ENCODE data around the gene GAA.

Gene GAA

GRCh38 chr17:80100035-80100323, 1.4 kb upstream of the GAA start:
- no peak for TF ChIP-seq CTCF (IDR thresholded peaks at IDR 0.05; ENCODE audit: low read depth, low read length)

DNA sequence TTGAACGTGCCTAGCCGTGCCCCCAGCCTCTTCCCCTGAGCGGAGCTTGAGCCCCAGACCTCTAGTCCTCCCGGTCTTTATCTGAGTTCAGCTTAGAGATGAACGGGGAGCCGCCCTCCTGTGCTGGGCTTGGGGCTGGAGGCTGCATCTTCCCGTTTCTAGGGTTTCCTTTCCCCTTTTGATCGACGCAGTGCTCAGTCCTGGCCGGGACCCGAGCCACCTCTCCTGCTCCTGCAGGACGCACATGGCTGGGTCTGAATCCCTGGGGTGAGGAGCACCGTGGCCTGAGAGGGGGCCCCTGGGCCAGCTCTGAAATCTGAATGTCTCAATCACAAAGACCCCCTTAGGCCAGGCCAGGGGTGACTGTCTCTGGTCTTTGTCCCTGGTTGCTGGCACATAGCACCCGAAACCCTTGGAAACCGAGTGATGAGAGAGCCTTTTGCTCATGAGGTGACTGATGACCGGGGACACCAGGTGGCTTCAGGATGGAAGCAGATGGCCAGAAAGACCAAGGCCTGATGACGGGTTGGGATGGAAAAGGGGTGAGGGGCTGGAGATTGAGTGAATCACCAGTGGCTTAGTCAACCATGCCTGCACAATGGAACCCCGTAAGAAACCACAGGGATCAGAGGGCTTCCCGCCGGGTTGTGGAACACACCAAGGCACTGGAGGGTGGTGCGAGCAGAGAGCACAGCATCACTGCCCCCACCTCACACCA, 724 bp downstream of the GAA start:
- no peak for DNase-seq (ENCODE audit: extremely low read depth, low read depth)
- no peak for TF ChIP-seq CTCF (IDR thresholded peaks at IDR 0.05; ENCODE audit: low read depth, low read length)

More at GRCh38 chr17:80100035-80100323, 1.4 kb upstream of the GAA start:
- DNase-seq (ENCODE audit: extremely low read depth, low read depth), result no peak

GRCh38 chr17:80102664-80103448, 1.5 kb downstream of the GAA start:
- DNase-seq (ENCODE audit: extremely low read depth, low read depth), result no peak

DNA sequence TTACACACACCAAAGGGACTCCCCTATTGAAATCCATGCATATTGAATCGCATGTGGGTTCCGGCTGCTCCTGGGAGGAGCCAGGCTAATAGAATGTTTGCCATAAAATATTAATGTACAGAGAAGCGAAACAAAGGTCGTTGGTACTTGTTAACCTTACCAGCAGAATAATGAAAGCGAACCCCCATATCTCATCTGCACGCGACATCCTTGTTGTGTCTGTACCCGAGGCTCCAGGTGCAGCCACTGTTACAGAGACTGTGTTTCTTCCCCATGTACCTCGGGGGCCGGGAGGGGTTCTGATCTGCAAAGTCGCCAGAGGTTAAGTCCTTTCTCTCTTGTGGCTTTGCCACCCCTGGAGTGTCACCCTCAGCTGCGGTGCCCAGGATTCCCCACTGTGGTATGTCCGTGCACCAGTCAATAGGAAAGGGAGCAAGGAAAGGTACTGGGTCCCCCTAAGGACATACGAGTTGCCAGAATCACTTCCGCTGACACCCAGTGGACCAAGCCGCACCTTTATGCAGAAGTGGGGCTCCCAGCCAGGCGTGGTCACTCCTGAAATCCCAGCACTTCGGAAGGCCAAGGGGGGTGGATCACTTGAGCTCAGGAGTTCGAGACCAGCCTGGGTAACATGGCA, 2.2 kb downstream of the GAA start:
- TF ChIP-seq CTCF (IDR thresholded peaks at IDR 0.05; ENCODE audit: low read depth, low read length), result no peak
- DNase-seq (ENCODE audit: extremely low read depth, low read depth), result no peak

More at GRCh38 chr17:80102664-80103448, 1.5 kb downstream of the GAA start:
- TF ChIP-seq CTCF (IDR thresholded peaks at IDR 0.05; ENCODE audit: low read depth, low read length), result no peak

- no peak for DNase-seq (ENCODE audit: extremely low read depth, low read depth)
- no peak for TF ChIP-seq CTCF (IDR thresholded peaks at IDR 0.05; ENCODE audit: low read depth, low read length)
Measured at GRCh38 chr17:80104321-80104955, 3.1 kb downstream of the GAA start.

- no peak for DNase-seq (ENCODE audit: extremely low read depth, low read depth)
- no peak for TF ChIP-seq CTCF (IDR thresholded peaks at IDR 0.05; ENCODE audit: low read depth, low read length)
Measured at GRCh38 chr17:80104956-80105375, 3.6 kb downstream of the GAA start.

All from AG09319 (cell line).